ENCODE results near the gene ASTN2.

Gene ASTN2

GRCh38 chr9:116686135-116686534, 728.7 kb downstream of the ASTN2 start:
- H3K79me2 ChIP-seq (ENCODE audit: control insufficient read depth, low read length) = peaks cover 32% of the 10 kb centered on the region
- peaks cover 8% of the 10 kb centered on the region for H3K9me3 ChIP-seq (ENCODE audit: control insufficient read depth, insufficient read depth, low read length)
- H4K20me1 ChIP-seq (ENCODE audit: control insufficient read depth, insufficient read depth, low read depth, low read length) = no peaks in the 10 kb centered on the region
- H3K4me3 ChIP-seq (ENCODE audit: low read length) = peak overlapping the region; percentile 91
- peak overlapping the region; percentile 99 for H3K4me2 ChIP-seq (ENCODE audit: low read length)
- no peaks in the 10 kb centered on the region for H3K27me3 ChIP-seq (ENCODE audit: control insufficient read depth, low read length)
- H3K36me3 ChIP-seq (ENCODE audit: control insufficient read depth, low read length) = no peaks in the 10 kb centered on the region
- no peak overlapping the region for H3K27ac ChIP-seq (ENCODE audit: low read depth, low read length)
- TF ChIP-seq EZH2phosphoT487 (IDR thresholded peaks at IDR 0.05; ENCODE audit: borderline replicate concordance, low read length) (no peak), CTCF (IDR thresholded peaks at IDR 0.05; ENCODE audit: low read depth, low read length, poor library complexity, severe bottlenecking) (no peak)
- peaks cover 26% of the 10 kb centered on the region for H3K4me1 ChIP-seq (ENCODE audit: control insufficient read depth, low read length)
- H3F3A ChIP-seq (ENCODE audit: control insufficient read depth, insufficient read depth) = 0 out of 2 replicates have a peak, but pooled peaks cover 3% of the 10 kb centered on the region
- no peaks in the 10 kb centered on the region for H3K9me2 ChIP-seq (replicated peaks; ENCODE audit: control insufficient read depth, low read length)

- H3K9me3 ChIP-seq (ENCODE audit: control insufficient read depth, insufficient read depth, low read length) = peaks cover 8% of the 10 kb centered on the region
- H3K27me3 ChIP-seq (ENCODE audit: control insufficient read depth, low read length) = no peaks in the 10 kb centered on the region
- H3K4me3 ChIP-seq (ENCODE audit: low read length) = no peak overlapping the region
- H3K27ac ChIP-seq (ENCODE audit: low read depth, low read length) = no peak overlapping the region
- no peaks in the 10 kb centered on the region for H4K20me1 ChIP-seq (ENCODE audit: control insufficient read depth, insufficient read depth, low read depth, low read length)
- H3K4me1 ChIP-seq (ENCODE audit: control insufficient read depth, low read length) = peaks cover 25% of the 10 kb centered on the region
- 0 out of 2 replicates have a peak, but pooled peaks cover 3% of the 10 kb centered on the region for H3F3A ChIP-seq (ENCODE audit: control insufficient read depth, insufficient read depth)
- H3K36me3 ChIP-seq (ENCODE audit: control insufficient read depth, low read length) = no peaks in the 10 kb centered on the region
- no peaks in the 10 kb centered on the region for H3K9me2 ChIP-seq (replicated peaks; ENCODE audit: control insufficient read depth, low read length)
- H3K4me2 ChIP-seq (ENCODE audit: low read length) = no peak overlapping the region
- no peak for TF ChIP-seq EZH2phosphoT487 (IDR thresholded peaks at IDR 0.05; ENCODE audit: borderline replicate concordance, low read length)
- no peak for TF ChIP-seq CTCF (IDR thresholded peaks at IDR 0.05; ENCODE audit: low read depth, low read length, poor library complexity, severe bottlenecking)
- peaks cover 28% of the 10 kb centered on the region for H3K79me2 ChIP-seq (ENCODE audit: control insufficient read depth, low read length)
Measured at GRCh38 chr9:116685166-116685565, 729.7 kb downstream of the ASTN2 start.

- H3K79me2 ChIP-seq (ENCODE audit: control insufficient read depth, low read length) = peaks cover 12% of the 10 kb centered on the region
- H3K27me3 ChIP-seq (ENCODE audit: control insufficient read depth, low read length) = no peaks in the 10 kb centered on the region
- 0 out of 2 replicates have a peak, but pooled peaks cover 3% of the 10 kb centered on the region for H3F3A ChIP-seq (ENCODE audit: control insufficient read depth, insufficient read depth)
- H3K27ac ChIP-seq (ENCODE audit: low read depth, low read length) = no peak overlapping the region
- H4K20me1 ChIP-seq (ENCODE audit: control insufficient read depth, insufficient read depth, low read depth, low read length) = no peaks in the 10 kb centered on the region
- H3K4me2 ChIP-seq (ENCODE audit: low read length) = no peak overlapping the region
- TF ChIP-seq CTCF (IDR thresholded peaks at IDR 0.05; ENCODE audit: low read depth, low read length, poor library complexity, severe bottlenecking) = no peak
- no peak for TF ChIP-seq EZH2phosphoT487 (IDR thresholded peaks at IDR 0.05; ENCODE audit: borderline replicate concordance, low read length)
- peaks cover 20% of the 10 kb centered on the region for H3K4me1 ChIP-seq (ENCODE audit: control insufficient read depth, low read length)
- no peaks in the 10 kb centered on the region for H3K36me3 ChIP-seq (ENCODE audit: control insufficient read depth, low read length)
- H3K9me3 ChIP-seq (ENCODE audit: control insufficient read depth, insufficient read depth, low read length) = peaks cover 8% of the 10 kb centered on the region
- no peaks in the 10 kb centered on the region for H3K9me2 ChIP-seq (replicated peaks; ENCODE audit: control insufficient read depth, low read length)
- no peak overlapping the region for H3K4me3 ChIP-seq (ENCODE audit: low read length)
Measured at GRCh38 chr9:116683535-116683934, 731.3 kb downstream of the ASTN2 start.

Measured in DOHH2 (cell line).